Measurements from ENCODE around the gene RNF227.

RNF227 gene

GRCh38 chr17:7943291-7943690 is 27.2 kb upstream of the RNF227 start:
- no peak for TF ChIP-seq CTCF (IDR thresholded peaks at IDR 0.05; ENCODE audit: borderline replicate concordance, control extremely low read depth, extremely low read depth, insufficient read depth, missing control alignments)
- in situ Hi-C loops (cut with MboI; ENCODE audit: low sequenced_read_pairs, unreplicated experiment), result no loop called here

GRCh38 chr17:7940743-7941142 is 24.7 kb upstream of the RNF227 start:
- no peak for DNase-seq (ENCODE audit: low spot score)
- TF ChIP-seq CTCF (IDR thresholded peaks at IDR 0.05; ENCODE audit: borderline replicate concordance, control extremely low read depth, extremely low read depth, insufficient read depth, missing control alignments), result no peak
- in situ Hi-C loops (cut with MboI; ENCODE audit: low sequenced_read_pairs, unreplicated experiment), result no loop called here

More at GRCh38 chr17:7943291-7943690, 27.2 kb upstream of the RNF227 start:
- DNase-seq (ENCODE audit: low spot score), result no peak

GRCh38 chr17:7940034-7940433 is 23.9 kb upstream of the RNF227 start:
- in situ Hi-C loops (cut with MboI; ENCODE audit: low sequenced_read_pairs, unreplicated experiment), result no loop called here
- no peak for TF ChIP-seq CTCF (IDR thresholded peaks at IDR 0.05; ENCODE audit: borderline replicate concordance, control extremely low read depth, extremely low read depth, insufficient read depth, missing control alignments)
- DNase-seq (ENCODE audit: low spot score), result no peak

GRCh38 chr17:7935859-7936258 is 19.8 kb upstream of the RNF227 start:
- DNase-seq (ENCODE audit: low spot score), result no peak
- in situ Hi-C loops (cut with MboI; ENCODE audit: low sequenced_read_pairs, unreplicated experiment), result no loop called here
- no peak for TF ChIP-seq CTCF (IDR thresholded peaks at IDR 0.05; ENCODE audit: borderline replicate concordance, control extremely low read depth, extremely low read depth, insufficient read depth, missing control alignments)

- peak; percentile 65 for DNase-seq (ENCODE audit: low spot score)
- in situ Hi-C loops (cut with MboI; ENCODE audit: low sequenced_read_pairs, unreplicated experiment), result no loop called here
- no peak for TF ChIP-seq CTCF (IDR thresholded peaks at IDR 0.05; ENCODE audit: borderline replicate concordance, control extremely low read depth, extremely low read depth, insufficient read depth, missing control alignments)
These were observed 16.9 kb upstream of the RNF227 start for GRCh38 chr17:7932949-7933348.

- peak; percentile 65 for DNase-seq (ENCODE audit: low spot score)
- TF ChIP-seq CTCF (IDR thresholded peaks at IDR 0.05; ENCODE audit: borderline replicate concordance, control extremely low read depth, extremely low read depth, insufficient read depth, missing control alignments), result no peak
- in situ Hi-C loops (cut with MboI; ENCODE audit: low sequenced_read_pairs, unreplicated experiment), result no loop called here
These were observed 16.4 kb upstream of the RNF227 start for GRCh38 chr17:7932483-7932891.

All from GM13976 (cell line).